GM18508 (cell line): ENCODE data around the gene TMBIM1.
"Not testable (repeated sequence)": the region's sequence is repeated elsewhere in the genome, so short reads cannot be mapped to it uniquely, and the experiment has no call there.

Source experiments
- ATAC-seq: cut with Tn5 transposase; IDR thresholded peaks from one replicate; pipeline ENCODE4 v1.9.1; 2021; ENCODE audit warnings: moderate number of reproducible peaks; ENCODE audit not compliant: insufficient read depth, unreplicated experiment

TMBIM1 gene

DNA sequence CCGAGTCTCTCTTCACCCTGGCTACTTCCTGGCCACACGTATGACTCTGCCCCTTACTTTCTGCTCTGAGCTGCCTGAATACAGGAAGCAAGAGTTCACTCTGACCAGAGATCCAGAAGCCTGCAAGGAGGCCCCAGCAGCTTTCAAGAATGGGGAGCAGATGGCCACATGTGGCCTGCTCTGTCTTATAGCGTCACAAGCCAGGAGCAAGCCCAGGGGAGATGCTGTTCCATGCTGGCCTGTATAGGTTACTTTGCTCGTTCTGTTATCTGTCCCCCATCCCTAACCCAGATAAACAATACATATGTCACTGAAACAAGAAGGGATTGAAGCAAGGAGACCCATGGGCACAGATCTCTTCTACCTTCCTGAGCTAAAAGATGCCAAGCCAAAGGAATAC is 17.7 kb downstream of the TMBIM1 start:
- no peak for ATAC-seq

DNA sequence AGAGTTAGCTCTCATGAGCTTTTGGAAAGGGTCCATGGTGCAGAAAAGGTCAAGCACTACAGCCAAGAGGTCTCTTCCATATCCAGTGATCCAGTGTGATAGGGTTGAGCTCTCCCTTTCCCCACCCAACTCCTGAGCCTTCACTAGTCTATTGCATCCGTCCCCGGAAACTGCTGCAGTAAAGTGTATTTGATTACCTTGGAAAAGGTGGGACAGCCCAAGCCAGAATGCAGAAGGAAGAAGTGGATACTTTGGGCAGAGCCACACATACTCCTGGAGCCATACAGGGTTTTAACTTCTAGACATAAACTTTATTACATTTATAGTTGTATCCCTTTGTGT is 18.4 kb downstream of the TMBIM1 start:
- no peak for ATAC-seq

DNA sequence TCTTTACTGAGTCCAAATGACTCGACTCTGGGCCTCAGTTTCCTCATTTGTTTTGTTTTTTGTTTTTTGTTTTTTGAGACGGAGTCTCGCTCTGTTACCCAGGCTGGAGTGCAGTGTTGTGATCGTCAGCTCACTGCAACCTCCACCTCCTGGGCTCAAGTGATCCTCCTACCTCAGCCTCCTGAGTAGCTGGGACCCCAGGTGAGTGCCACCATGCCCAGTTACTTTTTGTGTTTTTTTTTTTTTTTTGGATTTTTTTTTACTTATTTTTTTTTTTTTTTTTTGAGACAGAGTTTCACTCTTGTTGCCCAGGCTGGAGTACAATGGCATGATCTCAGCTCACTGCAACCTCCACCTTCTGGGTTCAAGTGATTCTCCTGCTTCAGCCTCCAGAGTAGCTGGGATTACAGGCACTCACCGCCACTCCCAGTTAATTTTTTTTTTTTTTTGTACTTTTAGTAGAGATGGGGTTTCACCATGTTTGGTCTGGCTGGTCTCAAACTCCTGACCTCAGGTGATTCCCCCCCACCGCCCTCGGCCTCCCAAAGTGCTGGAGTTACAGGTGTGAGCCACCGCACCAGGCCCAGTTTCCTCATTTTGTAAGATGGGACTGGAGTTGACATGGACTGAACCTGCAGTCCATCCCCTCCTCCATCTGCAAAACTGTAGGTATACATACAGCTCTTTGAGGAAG is 18.9 kb downstream of the TMBIM1 start:
- not testable (repeated sequence) for ATAC-seq

DNA sequence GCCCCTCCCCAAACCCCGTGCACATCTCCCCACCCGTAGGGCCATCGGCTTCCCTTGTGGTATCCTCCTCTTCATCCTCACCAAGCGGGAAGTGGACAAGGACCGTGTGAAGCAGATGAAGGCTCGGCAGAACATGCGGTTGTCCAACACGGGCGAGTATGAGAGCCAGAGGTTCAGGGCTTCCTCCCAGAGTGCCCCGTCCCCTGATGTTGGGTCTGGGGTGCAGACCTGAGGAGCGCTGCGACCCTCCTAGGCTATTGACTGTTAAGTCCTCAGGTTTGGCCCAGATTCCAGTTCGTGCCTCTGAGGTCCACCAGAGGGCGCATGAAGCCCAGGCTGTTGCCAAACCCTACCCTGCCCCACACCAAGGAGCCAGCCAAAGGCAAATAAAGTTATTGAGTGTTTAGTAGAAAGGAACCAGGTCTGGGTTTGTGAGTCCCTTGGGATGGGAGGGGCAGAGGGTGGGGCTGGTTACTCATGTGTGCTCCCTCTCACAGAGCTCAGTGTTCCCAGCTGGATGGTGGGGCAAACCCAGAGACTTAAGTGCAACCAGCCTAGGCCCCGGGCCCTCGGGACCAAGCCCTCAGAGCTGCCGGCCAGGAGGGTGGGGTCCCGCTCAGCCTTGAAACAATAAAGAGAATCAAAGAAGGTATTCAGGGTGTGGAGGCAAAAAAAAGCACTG is 19.6 kb downstream of the TMBIM1 start:
- ATAC-seq, result no peak

DNA sequence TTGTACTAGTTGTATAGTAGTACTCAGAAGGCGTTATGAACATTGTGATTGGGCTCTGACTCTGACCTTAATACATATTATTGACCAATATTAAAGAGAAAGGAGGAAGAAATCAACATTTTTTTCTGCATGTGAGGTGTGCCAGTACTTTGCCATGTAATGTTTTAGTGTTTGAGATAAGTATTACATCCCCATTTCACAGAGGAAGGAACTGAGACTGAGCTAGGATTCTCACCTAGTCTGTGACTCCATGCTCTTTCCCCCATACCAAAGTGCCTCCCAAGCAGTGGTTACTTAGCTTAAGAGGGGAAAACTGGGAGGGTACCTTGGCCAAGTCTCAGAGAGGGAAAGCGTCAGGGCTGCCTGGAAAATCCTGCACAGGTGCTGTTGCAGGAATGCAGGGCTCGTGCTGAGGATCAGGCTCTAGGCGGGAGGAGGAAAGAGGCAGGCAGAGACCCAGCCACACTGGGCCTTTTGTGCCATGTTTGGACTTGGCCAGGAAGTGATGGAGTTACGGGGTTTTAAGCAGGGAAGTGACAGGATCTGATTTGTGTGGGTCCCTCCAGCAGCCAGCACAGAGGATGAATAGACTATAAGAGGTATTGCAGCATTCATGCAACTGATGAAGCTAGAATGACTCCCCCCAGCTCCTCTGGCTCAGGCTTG is 20.3 kb downstream of the TMBIM1 start:
- ATAC-seq, result no peak

DNA sequence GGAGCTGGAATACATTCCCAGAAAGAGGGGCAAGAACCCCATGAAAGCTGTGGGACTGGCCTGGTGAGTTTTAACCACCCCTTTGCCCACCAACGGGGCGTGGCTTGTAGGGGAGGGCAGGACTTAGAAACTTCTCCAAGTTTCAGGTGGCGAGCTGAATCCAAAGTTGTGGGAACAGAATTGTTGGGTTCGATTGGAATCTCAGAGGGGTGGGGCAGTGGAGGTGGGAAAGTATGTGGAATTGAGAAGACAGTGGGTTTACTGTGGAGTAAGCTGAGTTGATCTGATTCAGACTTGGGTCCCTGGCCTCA is 20.9 kb downstream of the TMBIM1 start:
- no peak for ATAC-seq

DNA sequence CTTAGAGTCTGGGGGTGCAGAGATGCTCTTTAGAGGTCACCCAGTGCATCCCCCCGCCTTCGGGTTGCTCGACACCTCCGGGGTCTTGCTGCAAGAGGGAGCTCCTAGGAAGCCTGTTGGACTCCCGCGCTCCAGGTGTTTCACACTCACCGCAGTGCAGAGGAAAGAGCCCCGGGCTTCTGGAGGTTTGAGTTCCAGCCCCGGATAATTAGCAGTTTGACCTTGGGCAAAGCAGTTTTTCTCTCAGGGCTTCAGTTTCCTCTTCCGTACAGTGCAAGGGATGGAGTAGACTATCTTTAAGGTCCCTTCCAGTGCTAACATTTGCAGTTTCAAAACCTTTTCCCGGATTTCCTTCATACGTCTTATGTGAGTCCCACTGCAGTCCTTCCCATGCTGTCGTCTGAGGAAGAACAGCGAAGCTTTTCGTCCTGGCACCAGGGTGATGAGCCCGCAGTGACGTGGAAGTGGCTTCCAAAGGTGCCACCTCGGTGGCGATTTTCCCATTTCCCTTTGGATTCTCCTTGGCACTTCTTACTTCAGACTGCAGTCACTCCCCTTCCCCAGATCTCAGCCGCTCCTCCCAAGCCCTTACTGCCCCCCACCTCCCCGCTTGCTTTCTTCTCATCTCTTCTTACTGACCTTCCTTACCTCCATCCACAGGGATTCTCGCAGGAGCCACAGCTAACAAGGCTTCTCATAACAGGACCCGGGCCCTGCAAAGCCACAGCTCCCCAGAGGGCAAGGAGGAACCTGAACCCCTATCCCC is 21.4 kb downstream of the TMBIM1 start:
- ATAC-seq, result no peak

DNA sequence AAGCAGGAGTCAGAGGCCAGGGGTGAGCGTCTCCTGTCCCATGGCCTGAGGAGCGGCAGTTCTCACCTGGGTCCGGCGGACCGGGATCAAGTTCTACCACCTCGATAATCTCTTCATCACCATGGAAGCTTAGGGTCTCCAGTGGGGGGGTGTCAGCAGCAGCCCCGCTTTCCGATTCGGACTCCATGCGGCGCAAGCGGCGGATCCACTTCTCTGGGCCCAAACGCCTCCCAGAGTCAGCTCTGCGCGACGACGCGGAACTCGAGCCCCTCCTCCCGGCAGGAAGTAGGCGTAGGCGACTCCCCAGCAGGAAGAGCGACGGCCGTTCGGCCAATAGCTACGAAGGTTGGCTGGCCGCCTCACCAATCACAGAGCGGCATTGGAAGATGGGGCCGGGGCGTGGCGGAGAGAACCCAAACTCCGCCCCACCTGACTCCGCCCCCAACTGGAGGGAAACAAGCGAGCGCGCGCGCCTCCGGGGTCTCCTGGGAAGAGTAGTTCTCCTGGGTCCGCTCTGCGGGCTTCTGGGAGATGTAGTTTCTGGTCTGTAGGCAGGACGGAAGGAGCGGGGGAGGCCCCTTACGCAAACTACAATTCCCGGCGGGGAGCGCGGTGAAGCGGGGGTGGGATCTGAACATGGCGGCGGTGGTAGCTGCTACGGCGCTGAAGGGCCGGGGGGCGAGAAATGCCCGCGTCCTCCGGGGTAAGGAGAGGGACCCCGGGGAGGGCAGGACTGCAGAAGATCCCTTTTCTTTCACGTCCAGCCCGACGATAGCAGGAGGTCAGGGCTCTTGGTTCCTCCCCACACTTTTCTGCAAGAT is 22.2 kb downstream of the TMBIM1 start, which contains the start of the genes AAMP and PNKD:
TSS of gene AAMP (minus strand) at position 238 of the 821 bp plus-strand sequence. CDS start at position 187, 51 bp downstream.
TSS of gene PNKD (plus strand) at position 620 of the 821 bp plus-strand sequence. CDS start at position 637, 17 bp downstream.
- ATAC-seq, result peak; percentile 83

DNA sequence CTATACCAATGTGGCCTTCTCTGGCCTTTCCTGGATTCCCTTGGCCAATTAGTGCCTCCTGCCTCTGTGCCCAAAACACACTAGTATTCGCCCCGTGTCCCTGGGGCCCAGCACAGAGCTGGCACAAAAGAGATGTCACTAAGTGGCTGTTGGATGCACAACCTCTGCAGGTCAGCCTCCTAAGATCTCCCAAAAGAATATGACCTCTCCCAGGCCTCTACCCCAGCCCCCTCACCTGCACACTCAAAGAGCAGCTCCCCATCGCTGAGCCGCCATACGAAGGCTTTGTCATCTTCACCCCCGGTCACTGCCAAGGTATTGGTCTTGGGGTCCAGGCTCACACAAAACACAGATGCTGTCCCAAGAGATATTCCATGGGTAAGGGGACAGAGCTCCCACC is 25.0 kb downstream of the TMBIM1 start:
- ATAC-seq, result no peak

DNA sequence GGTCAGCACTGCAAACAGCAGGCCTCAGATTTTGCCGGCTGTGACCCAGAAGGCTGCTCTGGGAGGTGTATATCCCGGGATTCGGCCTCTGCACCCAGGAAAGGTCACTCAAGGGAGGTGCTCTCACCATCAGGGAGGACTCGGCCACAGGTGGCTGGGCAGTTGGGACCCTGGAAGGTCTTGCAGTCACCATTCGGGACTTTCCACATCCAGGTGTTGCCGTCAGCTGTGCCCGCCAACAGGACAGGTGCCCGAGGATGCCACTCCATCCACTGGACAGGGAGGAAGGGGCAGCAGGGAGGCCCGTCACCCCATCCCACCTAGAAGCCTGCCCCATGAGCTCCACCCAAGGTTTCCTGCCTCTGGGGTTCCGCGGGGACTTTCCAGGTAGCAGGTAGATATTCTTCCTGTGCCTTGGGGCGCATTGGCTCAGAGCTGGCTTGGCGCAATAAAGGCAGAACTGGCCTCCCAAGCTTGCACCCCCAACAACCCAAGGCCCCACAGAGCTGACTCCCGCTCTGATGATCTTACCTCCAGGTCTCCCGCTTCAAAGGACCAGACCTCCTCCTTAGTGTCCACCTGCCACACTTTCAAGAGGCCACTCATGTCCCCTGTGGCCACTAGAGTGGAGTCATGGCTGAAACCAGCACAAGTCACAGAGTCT is 25.9 kb downstream of the TMBIM1 start:
- ATAC-seq, result no peak

DNA sequence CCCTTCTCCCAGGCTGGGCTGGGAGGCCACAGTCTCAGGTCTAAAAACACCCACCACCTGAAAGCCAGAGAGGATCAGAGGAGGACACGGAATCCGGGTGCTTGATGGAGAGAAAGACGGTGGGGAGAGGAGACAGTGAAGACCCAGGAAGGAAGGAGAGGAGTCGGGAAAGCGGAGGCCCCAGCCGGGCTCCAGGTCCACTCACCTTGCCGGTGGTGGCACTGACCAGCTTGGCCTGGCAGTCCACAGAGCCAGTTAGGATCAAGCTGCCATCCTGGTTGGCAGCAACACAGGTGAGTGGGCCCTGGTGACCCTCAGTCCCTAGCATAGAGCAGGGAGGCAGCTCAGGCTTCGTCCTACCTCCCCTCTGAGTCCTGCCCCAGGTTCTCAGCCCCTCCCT is 26.7 kb downstream of the TMBIM1 start:
- ATAC-seq, result no peak

DNA sequence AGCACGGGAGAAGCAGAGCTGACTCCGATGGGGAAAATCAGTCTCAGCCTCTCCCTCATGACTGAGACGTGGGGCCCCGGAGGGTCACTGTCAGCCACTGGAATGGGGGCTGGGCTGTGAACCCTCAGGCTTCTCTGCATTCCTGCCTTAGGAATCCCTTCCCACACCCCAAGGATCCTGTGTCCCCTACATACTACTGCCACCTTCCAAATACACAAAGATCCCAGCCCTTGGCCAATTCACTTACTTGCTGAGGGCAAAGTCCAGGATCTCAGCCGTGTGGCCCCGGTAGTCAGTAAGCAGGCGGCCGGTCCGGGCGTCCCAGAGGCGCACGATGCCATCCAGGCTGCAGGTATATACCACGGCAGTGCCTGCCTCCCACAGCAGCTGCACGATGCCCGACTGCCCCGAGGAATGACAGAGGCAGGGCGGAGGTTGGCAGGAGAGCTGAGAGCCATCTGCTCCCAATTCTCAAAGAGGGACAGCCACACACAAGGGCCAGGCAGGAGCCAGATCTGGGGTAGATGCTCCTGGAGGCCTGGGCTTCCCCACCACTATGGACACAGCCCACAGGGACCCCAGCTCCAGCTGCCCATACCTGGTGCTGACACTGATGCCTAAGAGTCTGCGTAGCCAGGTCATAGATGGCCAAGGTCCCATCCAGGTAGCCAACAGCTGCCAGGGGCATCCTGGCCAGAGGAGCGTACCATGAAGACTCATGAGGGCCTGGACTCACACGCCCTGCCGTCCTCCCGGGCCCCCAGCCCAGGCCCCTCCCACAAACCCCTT is 27.3 kb downstream of the TMBIM1 start:
- ATAC-seq, result no peak

DNA sequence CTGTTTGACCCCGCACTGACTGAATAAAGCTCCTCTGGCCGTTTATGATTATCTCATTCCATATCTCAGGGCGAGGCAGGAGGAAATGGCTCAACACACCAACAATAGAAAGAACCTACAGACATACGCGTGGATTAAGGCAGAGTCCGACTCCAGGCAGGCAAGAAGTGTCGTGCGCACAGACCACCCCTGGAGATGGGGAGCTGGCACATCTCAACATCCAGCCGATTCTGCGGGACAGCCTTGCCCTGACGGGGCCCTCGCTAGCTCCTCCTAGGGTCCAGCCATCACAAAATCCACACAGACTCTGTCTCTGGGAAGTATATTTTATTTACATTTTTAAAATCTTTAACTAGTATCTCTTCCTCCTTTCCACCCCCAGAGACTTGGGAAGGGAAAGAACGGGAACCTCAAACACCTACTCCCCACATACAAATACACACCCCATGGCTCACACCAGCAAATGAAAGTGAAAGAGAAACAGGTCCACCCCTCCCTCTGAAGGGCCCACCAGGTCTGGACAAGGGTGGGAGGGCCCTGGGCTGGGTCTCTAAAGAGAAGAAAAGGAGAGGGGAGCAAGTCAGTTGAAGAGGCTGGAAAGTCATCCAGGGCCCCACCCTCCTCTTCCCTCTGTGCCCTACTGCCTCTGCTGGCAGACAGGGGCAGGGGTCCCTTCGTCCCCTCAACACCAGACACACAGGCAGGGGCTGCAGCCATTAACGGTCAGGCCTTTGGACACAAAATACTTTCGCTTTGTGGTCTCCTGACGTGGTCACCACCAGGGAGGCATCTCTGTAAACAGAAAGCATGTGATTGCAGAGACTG is 28.3 kb downstream of the TMBIM1 start:
- no peak for ATAC-seq

DNA sequence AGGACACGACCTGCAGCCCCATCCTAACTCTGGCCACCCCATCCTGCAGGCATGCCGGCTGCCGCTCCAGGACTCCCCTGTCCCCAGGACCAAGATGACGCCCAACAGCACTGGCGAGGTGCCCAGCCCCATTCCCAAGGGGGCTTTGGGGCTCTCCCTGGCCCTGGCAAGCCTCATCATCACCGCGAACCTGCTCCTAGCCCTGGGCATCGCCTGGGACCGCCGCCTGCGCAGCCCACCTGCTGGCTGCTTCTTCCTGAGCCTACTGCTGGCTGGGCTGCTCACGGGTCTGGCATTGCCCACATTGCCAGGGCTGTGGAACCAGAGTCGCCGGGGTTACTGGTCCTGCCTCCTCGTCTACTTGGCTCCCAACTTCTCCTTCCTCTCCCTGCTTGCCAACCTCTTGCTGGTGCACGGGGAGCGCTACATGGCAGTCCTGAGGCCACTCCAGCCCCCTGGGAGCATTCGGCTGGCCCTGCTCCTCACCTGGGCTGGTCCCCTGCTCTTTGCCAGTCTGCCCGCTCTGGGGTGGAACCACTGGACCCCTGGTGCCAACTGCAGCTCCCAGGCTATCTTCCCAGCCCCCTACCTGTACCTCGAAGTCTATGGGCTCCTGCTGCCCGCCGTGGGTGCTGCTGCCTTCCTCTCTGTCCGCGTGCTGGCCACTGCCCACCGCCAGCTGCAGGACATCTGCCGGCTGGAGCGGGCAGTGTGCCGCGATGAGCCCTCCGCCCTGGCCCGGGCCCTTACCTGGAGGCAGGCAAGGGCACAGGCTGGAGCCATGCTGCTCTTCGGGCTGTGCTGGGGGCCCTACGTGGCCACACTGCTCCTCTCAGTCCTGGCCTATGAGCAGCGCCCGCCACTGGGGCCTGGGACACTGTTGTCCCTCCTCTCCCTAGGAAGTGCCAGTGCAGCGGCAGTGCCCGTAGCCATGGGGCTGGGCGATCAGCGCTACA is 29.4 kb downstream of the TMBIM1 start:
- ATAC-seq, result no peak

DNA sequence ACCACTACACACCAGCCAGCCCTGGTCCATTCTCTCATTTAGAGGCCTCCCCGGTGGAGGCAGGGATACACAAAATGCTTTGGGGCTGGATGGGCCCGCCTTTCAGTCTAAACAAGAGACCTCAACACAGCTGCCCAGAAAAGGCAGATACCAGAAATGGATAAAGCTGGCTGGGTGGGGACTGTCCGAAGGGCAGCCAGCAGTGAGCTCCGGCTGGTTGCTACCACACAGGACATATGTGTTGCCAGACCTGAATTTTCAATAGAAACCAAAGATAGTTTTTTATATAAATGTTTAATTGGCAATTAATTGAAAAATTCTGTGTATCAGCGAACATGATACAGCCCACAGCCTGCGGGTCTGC is 30.1 kb downstream of the TMBIM1 start:
- no peak for ATAC-seq

DNA sequence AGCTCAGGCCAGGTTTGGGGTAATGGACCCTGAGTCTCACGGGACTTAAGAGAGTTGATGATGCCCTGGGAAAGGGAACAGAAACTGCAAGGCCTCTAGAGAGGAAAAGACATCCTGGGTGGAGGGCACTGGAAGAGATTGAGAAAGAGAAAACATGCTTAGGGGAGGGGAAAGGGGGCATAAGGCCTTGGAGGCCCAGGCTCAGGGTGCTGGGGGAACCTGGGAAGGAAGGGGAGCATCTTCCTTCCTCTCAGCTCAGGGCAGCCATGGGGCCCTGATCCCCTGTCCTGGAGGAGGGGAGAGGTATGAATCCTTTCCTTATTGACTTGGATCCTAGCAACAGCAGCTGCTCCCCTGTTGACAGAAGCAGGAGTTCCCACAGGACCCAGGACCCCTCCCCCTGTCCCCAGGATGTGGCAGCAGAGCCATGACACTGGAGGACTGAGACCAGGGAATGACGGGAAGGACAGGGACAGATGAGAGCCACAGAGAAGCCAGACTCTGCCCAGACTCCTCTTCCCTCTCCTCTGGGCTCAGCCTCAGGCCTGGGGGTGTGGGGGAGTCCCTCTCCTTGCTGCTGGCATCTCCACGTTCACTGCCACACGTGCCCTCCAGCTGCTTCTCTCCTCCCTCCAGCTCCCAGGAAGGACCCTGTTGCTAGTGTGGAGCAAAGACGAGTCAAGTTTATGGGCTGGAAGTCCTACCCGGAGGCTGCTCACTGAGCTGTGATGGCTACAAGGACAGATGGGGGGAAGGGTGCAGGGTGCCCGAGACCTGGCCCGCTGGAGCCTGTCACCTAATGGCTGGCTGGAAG is 30.7 kb downstream of the TMBIM1 start:
- no peak for ATAC-seq
